B cell (primary cell): ENCODE results near the gene PTH2R. TPM values are rescaled to one million over a fixed set of nuclear protein-coding genes. Genes with fewer than 3 reads are reported as not detected.

Source experiments
- ATAC-seq: fragments of 200-7000 bp; cut with Tn5 transposase; one replicate; pipeline ENCODE4 v1.10.0; 2021; ENCODE audit warnings: low read depth, mild to moderate bottlenecking, moderate number of reproducible peaks, moderate library complexity
- CTCF ChIA-PET: fragments of 350-600 bp; sonication (Branson Sonifier 250); formaldehyde crosslinking; loops from one replicate; lab custom pipeline; 2021; ENCODE audit warnings: antibody characterized with exemption, inconsistent platforms; lab: Charles Lee
- POLR2A ChIA-PET: fragments of 350-600 bp; sonication (Branson Sonifier 250); formaldehyde crosslinking; loops from one replicate; lab custom pipeline; 2021; ENCODE audit warnings: antibody characterized with exemption; lab: Charles Lee
- DNase-seq: peaks from one replicate; pipeline ENCODE4 v3.0.0; 2013
- H2AFZ ChIP-seq: 2 replicates; pipeline ENCODE4 v1.6.1; 2012; ENCODE audit warnings: mild to moderate bottlenecking, low read depth, low read length; ENCODE audit not compliant: insufficient read depth, poor library complexity, severe bottlenecking
- H3K27ac ChIP-seq, 2 donors: 1 replicate in 1 of 2; 2 replicates in 1 of 2; pipeline ENCODE4 v1.5.1; 2012 to 2013; ENCODE audit warnings: low read length in 2 of 2, mild to moderate bottlenecking in 2 of 2, moderate library complexity in 1 of 2
- H3K27me3 ChIP-seq, 4 experiments: fragments of 200-600 bp in 1 of 4; sonication (generic) in 1 of 4; replicated peaks in 1 of 4; 1 replicate in 2 of 4; 2 replicates in 2 of 4; pipeline versions ENCODE4 v1.6.1 to v1.7.0; 2013 to 2016; ENCODE audit warnings: low read length in 3 of 4, mild to moderate bottlenecking in 2 of 4, mixed read lengths in 1 of 4, moderate library complexity in 1 of 4; ENCODE audit not compliant: insufficient read depth in 4 of 4, control insufficient read depth in 3 of 4; ENCODE audit errors: control extremely low read depth in 1 of 4
- H3K36me3 ChIP-seq, 2 experiments: replicated peaks in 1 of 2; 1 replicate in 1 of 2; 2 replicates in 1 of 2; pipeline versions ENCODE4 v1.6.1 to v1.7.1; 2013; ENCODE audit warnings: low read length in 1 of 2; ENCODE audit not compliant: insufficient read depth in 2 of 2, control insufficient read depth in 1 of 2; ENCODE audit errors: control extremely low read depth in 1 of 2, extremely low read depth in 1 of 2
- H3K4me1 ChIP-seq, 2 donors: fragments of 200-600 bp in 1 of 2; sonication (generic) in 1 of 2; 1 replicate in 1 of 2; 2 replicates in 1 of 2; pipeline versions ENCODE4 v1.5.1 to v1.6.1; 2013 to 2017; ENCODE audit warnings: low read length in 2 of 2; ENCODE audit not compliant: control insufficient read depth in 2 of 2, insufficient read depth in 2 of 2
- H3K4me2 ChIP-seq: replicated peaks from 2 replicates; pipeline ENCODE3; 2012; ENCODE audit warnings: mild to moderate bottlenecking, low read depth, low read length; ENCODE audit not compliant: poor library complexity, severe bottlenecking
- H3K4me3 ChIP-seq, 5 experiments: fragments of 200-600 bp in 1 of 5; sonication (generic) in 1 of 5; 1 replicate in 3 of 5; 2 replicates in 2 of 5; pipeline versions ENCODE4 v1.5.1 to v1.7.0; 2011 to 2016; ENCODE audit warnings: low read length in 4 of 5, mild to moderate bottlenecking in 4 of 5, low read depth in 2 of 5, control low read depth in 1 of 5, moderate library complexity in 1 of 5; ENCODE audit not compliant: insufficient read depth in 1 of 5; ENCODE audit errors: control extremely low read depth in 1 of 5, extremely low read depth in 1 of 5
- H3K79me2 ChIP-seq: fragments of 200-600 bp; sonication (generic); one replicate; pipeline ENCODE4 v1.6.0; 2016; ENCODE audit warnings: low read length; ENCODE audit not compliant: control insufficient read depth, insufficient read depth
- H3K9ac ChIP-seq: fragments of 200-600 bp; sonication (generic); 2 replicates; pipeline ENCODE4 v1.6.1; 2017; ENCODE audit warnings: mild to moderate bottlenecking, low read length, moderate library complexity
- H3K9me3 ChIP-seq, 3 donors: one replicate each; pipeline versions ENCODE4 v1.6.1 to v1.7.1; 2013; ENCODE audit warnings: low read length in 2 of 3; ENCODE audit not compliant: control insufficient read depth in 2 of 3, insufficient read depth in 1 of 3; ENCODE audit errors: control extremely low read depth in 1 of 3
- H4K20me1 ChIP-seq: 2 replicates; pipeline ENCODE4 v1.6.0; 2012; ENCODE audit warnings: mild to moderate bottlenecking, low read length; ENCODE audit not compliant: insufficient read depth, control insufficient read depth, poor library complexity, severe bottlenecking
- H3K27ac Mint-ChIP-seq: one replicate; pipeline ENCODE4 v1.8.0; 2021; ENCODE audit warnings: mixed read lengths
- H3K27me3 Mint-ChIP-seq: one replicate; pipeline ENCODE4 v1.8.0; 2021; ENCODE audit warnings: mixed read lengths
- H3K4me1 Mint-ChIP-seq: one replicate; pipeline ENCODE4 v1.8.0; 2021; ENCODE audit warnings: mixed read lengths
- H3K4me3 Mint-ChIP-seq: one replicate; pipeline ENCODE4 v1.8.0; 2021; ENCODE audit warnings: mixed read lengths
- H3K9me3 Mint-ChIP-seq: one replicate; pipeline ENCODE4 v1.8.0; 2022; ENCODE audit warnings: mixed read lengths; ENCODE audit not compliant: insufficient read depth
- CTCF ChIP-seq: fragments of 200-600 bp; IDR thresholded peaks from one replicate; pipeline ENCODE4 v1.8.0; 2022; ENCODE audit warnings: antibody characterized with exemption, mild to moderate bottlenecking
- EZH2 ChIP-seq: IDR thresholded peaks from 2 replicates; pipeline ENCODE4 v1.6.1; 2012; ENCODE audit warnings: borderline replicate concordance, low read depth, mild to moderate bottlenecking, moderate library complexity, low read length; ENCODE audit not compliant: insufficient read depth, poor library complexity, severe bottlenecking
- WGBS: methylation state at CpG from one replicate; pipeline ENCODE4 v1.1.5; 2013; ENCODE audit warnings: missing lambda C conversion rate; ENCODE audit not compliant: insufficient coverage; 5-methylcytosine and 5-hydroxymethylcytosine counted together
- intact Hi-C: fragments of 100-400 bp; cut with micrococcal nuclease; formaldehyde crosslinking; loops from one replicate; pipeline ENCODE4 v1.10.0; 2022
- polyA plus RNA-seq: library from polyadenylated mRNA; depleted of rRNA; stranded (reverse); fragments of >200 nt; gene quantifications from 2 replicates; pipeline ENCODE4 v1.2.3, GENCODE V29; 2012
- total RNA-seq, 2 donors: library from RNA; stranded (reverse); fragments of 120-200 nt in 1 of 2; gene quantifications; 1 replicate in 1 of 2; 2 replicates in 1 of 2; pipeline versions ENCODE4 v1.2.3 to v1.2.4, GENCODE V29; 2013 to 2022

Gene PTH2R
- total and polyA plus RNA-seq, 2 donors (not counting 1 experiment from before 2014, with no cell fraction given), result 0.34 to 0.84 TPM

GRCh38 chr2:208542465-208543041, 136.0 kb downstream of the PTH2R start:
- no peak overlapping the region for H3K27ac ChIP-seq
- no peak overlapping the region for H2AFZ ChIP-seq
- H3K79me2 ChIP-seq, result no peaks in the 10 kb centered on the region
- POLR2A ChIA-PET, result no interaction called here
- H3K9me3 ChIP-seq, result no peaks in the 10 kb centered on the region
- H3K27me3 Mint-ChIP-seq, result no peaks in the 10 kb centered on the region
- H4K20me1 ChIP-seq, result no peaks in the 10 kb centered on the region
- no peaks in the 10 kb centered on the region for H3K36me3 ChIP-seq
- DNase-seq, result no peak
- H3K9me3 Mint-ChIP-seq, result no peaks in the 10 kb centered on the region
- no peak overlapping the region for H3K9ac ChIP-seq
- no peak for ATAC-seq
- intact Hi-C loops, result no loop called here
- H3K4me1 ChIP-seq, result no peaks in the 10 kb centered on the region
- H3K27me3 ChIP-seq, result no peaks in the 10 kb centered on the region
- no peak overlapping the region for H3K27ac Mint-ChIP-seq
- no peak for TF ChIP-seq CTCF
- TF ChIP-seq EZH2, result no peak
- CTCF ChIA-PET, result no interaction called here
- no peak overlapping the region for H3K4me3 Mint-ChIP-seq
- H3K4me1 Mint-ChIP-seq, result no peaks in the 10 kb centered on the region
- WGBS, result 71% methylated on average over 1 of the region's 1 CpG
- no peak overlapping the region for H3K4me2 ChIP-seq
- no peak overlapping the region for H3K4me3 ChIP-seq

Other genes with a start within 250 kb of the PTH2R start
- not detected in 2 replicates for gene CRYGA, start 243.2 kb upstream of the PTH2R start, total RNA-seq
- not detected in 2 replicates for gene CRYGA, start 243.2 kb upstream of the PTH2R start, polyA plus RNA-seq
- gene C2orf80, start 216.8 kb upstream of the PTH2R start, total RNA-seq, result not detected in 2 replicates
- gene C2orf80, start 216.8 kb upstream of the PTH2R start, polyA plus RNA-seq, result not detected in 2 replicates
- gene IDH1, start 151.7 kb upstream of the PTH2R start, total RNA-seq, result 41.4 TPM in 2 replicates
- 13.9 and 15.7 TPM in 2 replicates for gene IDH1, start 151.7 kb upstream of the PTH2R start, polyA plus RNA-seq
- gene PIKFYVE, start 140.5 kb upstream of the PTH2R start, total RNA-seq, result 79.3 and 80.9 TPM in 2 replicates
- gene PIKFYVE, start 140.5 kb upstream of the PTH2R start, polyA plus RNA-seq, result 20.3 and 37.6 TPM in 2 replicates